Activated CD8-positive, alpha-beta T cell treated with anti-CD3 and anti-CD28 coated beads for 36 hours (primary cell): ENCODE measurements around the gene XPO5. TPM values are rescaled to one million over a fixed set of nuclear protein-coding genes. Genes with fewer than 3 reads are reported as not detected.
A peak's percentile ranks its signal among the peaks of the same experiment; 100 is the strongest.

ENCODE experiments used
- ATAC-seq: fragments of 200-7000 bp; cut with Tn5 transposase; one replicate; pipeline ENCODE4 v1.10.0; 2021; ENCODE audit warnings: mild to moderate bottlenecking, moderate library complexity
- CTCF ChIA-PET: fragments of 350-600 bp; sonication (Branson Sonifier 250); formaldehyde crosslinking; loops from one replicate; lab custom pipeline; 2021; ENCODE audit warnings: antibody characterized with exemption; lab: Charles Lee
- POLR2A ChIA-PET: fragments of 350-600 bp; sonication (Branson Sonifier 250); formaldehyde crosslinking; loops from one replicate; lab custom pipeline; 2021; ENCODE audit warnings: antibody characterized with exemption; lab: Charles Lee
- DNase-seq: peaks from one replicate; pipeline ENCODE4 v3.0.0-alpha.2; 2020
- H3K27ac Mint-ChIP-seq: one replicate; pipeline ENCODE4 v1.8.0; 2021; ENCODE audit warnings: mild to moderate bottlenecking, mixed read lengths
- H3K27me3 Mint-ChIP-seq: one replicate; pipeline ENCODE4 v1.8.0; 2021; ENCODE audit warnings: mixed read lengths
- H3K36me3 Mint-ChIP-seq: one replicate; pipeline ENCODE4 v1.8.0; 2021; ENCODE audit warnings: low read depth, mixed read lengths
- H3K4me1 Mint-ChIP-seq: one replicate; pipeline ENCODE4 v1.8.0; 2021; ENCODE audit warnings: low read depth, mixed read lengths
- H3K4me3 Mint-ChIP-seq: one replicate; pipeline ENCODE4 v1.8.0; 2021; ENCODE audit warnings: mild to moderate bottlenecking, moderate library complexity, mixed read lengths
- H3K9me3 Mint-ChIP-seq: one replicate; pipeline ENCODE4 v1.8.0; 2021; ENCODE audit warnings: mixed read lengths
- CTCF ChIP-seq: fragments of 200-600 bp; IDR thresholded peaks from one replicate; pipeline ENCODE4 v1.8.0; 2022; ENCODE audit warnings: antibody characterized with exemption, mild to moderate bottlenecking
- intact Hi-C: fragments of 100-400 bp; cut with micrococcal nuclease; formaldehyde crosslinking; loops from one replicate; pipeline ENCODE4 v1.10.0; 2022
- total RNA-seq, 2 experiments: library from RNA; stranded (reverse); gene quantifications; one replicate each; pipeline ENCODE4 v1.2.3, GENCODE V29; 2021

XPO5 gene
- total RNA-seq, 2 experiments from 2014 or later, result 92.3 to 92.6 TPM

DNA sequence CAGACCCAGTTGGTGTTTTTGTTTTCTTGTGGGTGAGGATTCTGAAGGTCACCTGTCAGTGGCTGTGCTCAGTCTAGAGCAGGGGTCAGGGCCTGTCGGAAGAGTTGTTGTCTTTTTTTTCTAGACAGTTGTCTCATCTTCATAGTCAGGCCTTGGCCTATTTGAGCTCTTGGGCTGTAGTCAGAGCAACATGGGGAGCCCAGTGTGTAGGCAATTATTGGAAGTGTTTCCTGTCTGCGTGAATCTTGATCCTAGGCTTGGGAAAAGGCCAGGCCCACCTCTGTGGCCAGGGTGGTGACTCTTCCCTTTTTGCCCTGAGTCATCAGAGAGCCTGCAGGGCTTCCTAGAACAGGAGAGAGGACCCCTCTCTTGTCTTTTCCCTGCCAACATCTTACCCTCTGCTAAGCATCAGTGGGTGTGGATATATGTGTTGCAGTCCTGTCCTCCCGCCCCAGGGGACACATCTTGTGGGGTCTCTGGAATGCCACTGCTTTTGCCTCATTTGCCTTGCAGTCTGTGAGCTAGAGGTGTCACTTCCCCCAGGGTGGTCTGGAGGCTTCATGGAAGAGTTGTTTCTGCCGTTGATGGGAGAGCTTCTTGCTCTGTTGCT lies 87.1 kb downstream of the XPO5 start:
- intact Hi-C loops, result no loop called here
- ChIA-PET CTCF (interaction anchor here (1.0 to 10.4 kb wide), 3 partner anchors 18 to 591 kb away, joined by 3 to 78 read pairs (median 18); no protein-coding TSS in a partner anchor), POLR2A (interaction anchor here (1.1 kb wide), 1 partner anchor 11 kb away, joined by 3 read pairs; no protein-coding TSS in a partner anchor)
- Mint-ChIP-seq H3K27me3 (no peaks in the 10 kb centered on the region), H3K36me3 (no peaks in the 10 kb centered on the region), H3K4me1 (peaks cover 6% of the 10 kb centered on the region), H3K4me3 (no peak overlapping the region), H3K27ac (no peak overlapping the region), H3K9me3 (no peaks in the 10 kb centered on the region)
- no peak for TF ChIP-seq CTCF
- DNase-seq, result no peak
- ATAC-seq, result no peak

DNA sequence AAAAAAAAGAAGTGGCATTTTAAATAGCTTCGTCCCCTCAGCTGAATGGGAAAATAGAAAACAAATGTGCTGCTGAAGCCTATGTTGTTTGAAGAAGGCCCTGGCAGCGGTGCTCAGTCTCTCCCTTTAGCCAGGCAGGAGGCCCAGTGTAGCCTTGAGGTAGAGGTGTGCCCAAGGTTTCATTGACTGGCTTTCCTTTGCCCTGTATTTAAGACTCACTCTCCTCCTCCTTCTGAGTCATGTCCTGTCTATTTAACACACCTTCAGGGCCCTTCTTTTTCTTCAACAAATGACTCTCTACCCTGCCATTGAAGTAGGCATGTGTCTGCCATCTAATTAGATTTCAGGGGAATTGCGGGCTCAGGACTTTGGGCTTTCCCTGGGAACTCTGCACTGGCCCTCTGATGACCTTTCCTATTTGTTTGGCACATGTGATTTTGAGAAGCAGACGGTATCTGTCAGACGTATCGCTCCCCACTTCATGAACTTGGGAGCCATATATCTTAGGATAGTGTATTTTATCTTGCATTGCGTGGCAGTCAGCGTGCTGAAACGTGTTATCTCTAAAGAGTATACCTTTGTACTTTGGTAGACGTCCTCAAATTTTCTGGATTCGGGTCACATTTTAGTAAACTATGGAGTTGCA lies 94.1 kb downstream of the XPO5 start:
- Mint-ChIP-seq H3K27me3 (no peaks in the 10 kb centered on the region), H3K4me3 (no peak overlapping the region), H3K9me3 (no peaks in the 10 kb centered on the region), H3K4me1 (peaks cover 49% of the 10 kb centered on the region), H3K36me3 (peaks cover 10% of the 10 kb centered on the region), H3K27ac (no peak overlapping the region)
- CTCF ChIA-PET, result no interaction called here
- DNase-seq (no peak), ATAC-seq (peak; percentile 25)
- no peak for TF ChIP-seq CTCF
- intact Hi-C loops, result no loop called here
- POLR2A ChIA-PET, result interaction anchor here (0.6 to 0.8 kb wide), 2 partner anchors 24 to 918 kb away, joined by 3 read pairs; no protein-coding TSS in a partner anchor

DNA sequence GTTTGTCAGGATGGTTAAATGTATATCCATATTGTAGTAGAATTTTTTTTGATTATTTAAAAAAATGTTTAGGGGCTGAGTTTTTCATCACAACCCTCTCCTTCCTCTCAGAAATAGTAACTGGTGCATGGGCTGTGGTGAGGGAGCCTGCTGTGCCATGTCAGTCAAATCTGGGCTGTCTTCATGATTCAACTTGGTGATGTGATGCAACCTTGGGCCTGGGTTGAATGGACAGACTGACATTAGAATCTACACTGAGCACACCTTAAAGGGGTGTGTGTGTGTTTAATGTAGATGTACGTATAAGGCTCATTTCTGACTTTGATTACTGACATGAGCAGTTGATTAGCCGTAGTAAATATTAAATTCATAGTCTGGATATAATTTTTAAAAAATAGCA lies 94.8 kb downstream of the XPO5 start:
- POLR2A ChIA-PET, result interaction anchor here (0.6 kb wide), 1 partner anchor 195 kb away, joined by 3 read pairs; no protein-coding TSS in a partner anchor
- intact Hi-C loops, result no loop called here
- no peaks in the 10 kb centered on the region for H3K9me3 Mint-ChIP-seq
- no peak for TF ChIP-seq CTCF
- DNase-seq, result peak; percentile 40
- peaks cover 10% of the 10 kb centered on the region for H3K36me3 Mint-ChIP-seq
- no peak overlapping the region for H3K4me3 Mint-ChIP-seq
- CTCF ChIA-PET, result interaction anchor here (0.7 kb wide), 1 partner anchor 20 kb away, joined by 3 read pairs; no protein-coding TSS in a partner anchor
- H3K27ac Mint-ChIP-seq, result peak overlapping the region; percentile 27
- H3K4me1 Mint-ChIP-seq, result peaks cover 52% of the 10 kb centered on the region
- no peak for ATAC-seq
- H3K27me3 Mint-ChIP-seq, result no peaks in the 10 kb centered on the region

DNA sequence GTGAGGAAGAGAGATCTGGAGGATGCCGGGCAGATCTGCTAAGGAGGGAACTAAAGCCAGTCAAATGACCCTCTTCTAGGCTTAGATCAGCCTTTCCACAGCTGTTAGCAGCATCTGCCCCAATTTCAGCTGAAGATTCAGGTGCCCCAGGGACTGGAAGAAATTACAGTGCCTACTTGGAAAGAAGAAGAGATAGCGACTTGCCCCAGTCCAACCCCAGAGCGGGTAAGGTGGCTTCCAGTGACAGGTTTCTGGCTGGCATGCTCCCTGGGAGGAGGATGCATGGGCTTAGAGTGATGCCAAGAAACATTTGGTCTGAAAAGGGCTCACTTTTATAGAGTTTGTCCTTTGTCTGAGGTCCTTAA lies 97.8 kb downstream of the XPO5 start:
- peaks cover 50% of the 10 kb centered on the region for H3K4me1 Mint-ChIP-seq
- DNase-seq, result peak; percentile 9

More for the DNA sequence above, 97.8 kb downstream of the XPO5 start:
- no peaks in the 10 kb centered on the region for H3K9me3 Mint-ChIP-seq
- peaks cover 10% of the 10 kb centered on the region for H3K36me3 Mint-ChIP-seq
- peak overlapping the region; percentile 94 for H3K4me3 Mint-ChIP-seq
- no peaks in the 10 kb centered on the region for H3K27me3 Mint-ChIP-seq
- ChIA-PET POLR2A (interaction anchor here (0.8 to 2.0 kb wide), 12 partner anchors 8 to 152 kb away, joined by 3 to 7 read pairs (median 3); partner anchors contain the start of genes ABCC10 and DLK2), CTCF (interaction anchor here (1.1 to 4.4 kb wide), 5 partner anchors 14 to 209 kb away, joined by 3 to 23 read pairs (median 4); partner anchors contain the start of gene DLK2)
- TF ChIP-seq CTCF, result no peak
- peak overlapping the region; percentile 89 for H3K27ac Mint-ChIP-seq
- ATAC-seq, result no peak
- intact Hi-C loops, result no loop called here
